Lung (tissue), 12 donors: Measurements from ENCODE around the gene VAPB. TPM values are rescaled to one million over a fixed set of nuclear protein-coding genes. Genes with fewer than 3 reads are reported as not detected.
A peak's percentile ranks its signal among the peaks of the same experiment; 100 is the strongest.
"Not testable (repeated sequence)": the region's sequence is repeated elsewhere in the genome, so short reads cannot be mapped to it uniquely, and the experiment has no call there.

Experiments
- ATAC-seq: fragments of 200-7000 bp; cut with Tn5 transposase; one replicate; pipeline ENCODE4 v1.9.1; 2020; ENCODE audit warnings: moderate number of reproducible peaks; ENCODE audit not compliant: insufficient read depth, low FRiP score
- DNase-seq, 3 donors: peaks; one replicate each; pipeline ENCODE4 v3.0.0-alpha.2; 2013 to 2017
- H3K27ac ChIP-seq, 2 donors: one replicate each; pipeline ENCODE4 v1.5.1; 2013; ENCODE audit warnings: mild to moderate bottlenecking in 2 of 2, moderate library complexity in 2 of 2, control low read depth in 1 of 2, inconsistent platforms in 1 of 2, low read depth in 1 of 2, low read length in 1 of 2
- H3K27me3 ChIP-seq, 3 donors: one replicate each; pipeline ENCODE4 v1.5.1; 2013; ENCODE audit warnings: low read length in 2 of 3; ENCODE audit not compliant: control insufficient read depth in 3 of 3, insufficient read depth in 3 of 3
- H3K36me3 ChIP-seq, 4 donors: one replicate each; pipeline ENCODE4 v1.5.1; 2013; ENCODE audit warnings: low read length in 4 of 4, mild to moderate bottlenecking in 1 of 4, moderate library complexity in 1 of 4; ENCODE audit not compliant: control insufficient read depth in 4 of 4, insufficient read depth in 4 of 4
- H3K4me1 ChIP-seq, 5 donors: one replicate each; pipeline ENCODE4 v1.5.1; 2013; ENCODE audit warnings: low read length in 5 of 5, mild to moderate bottlenecking in 2 of 5, moderate library complexity in 1 of 5; ENCODE audit not compliant: control insufficient read depth in 5 of 5, insufficient read depth in 5 of 5
- H3K4me3 ChIP-seq: one replicate; pipeline ENCODE4 v1.5.1; 2013; ENCODE audit warnings: mild to moderate bottlenecking, control low read depth, moderate library complexity
- H3K9ac ChIP-seq, 2 donors: one replicate each; pipeline ENCODE4 v1.5.1; 2013; ENCODE audit warnings: low read length in 2 of 2, control low read depth in 1 of 2; ENCODE audit not compliant: insufficient read depth in 1 of 2
- H3K9me3 ChIP-seq, 4 donors: one replicate each; pipeline ENCODE4 v1.5.1; 2013; ENCODE audit warnings: low read length in 3 of 4, mild to moderate bottlenecking in 1 of 4, moderate library complexity in 1 of 4; ENCODE audit not compliant: control insufficient read depth in 4 of 4, insufficient read depth in 3 of 4
- CTCF ChIP-seq: IDR thresholded peaks from 2 replicates; pipeline ENCODE4 v1.5.1; 2012; ENCODE audit warnings: mild to moderate bottlenecking; ENCODE audit errors: control extremely low read depth, extremely low read depth
- WGBS, 2 donors: extraction: QIAGEN DNeasy Blood & Tissue Kit; methylation state at CpG; one replicate each; pipeline ENCODE4 v1.1.7; 2013; 5-methylcytosine and 5-hydroxymethylcytosine counted together
- polyA plus RNA-seq, 2 donors: library from polyadenylated mRNA; stranded (reverse); fragments of 200-250 nt; gene quantifications; one replicate each; pipeline ENCODE4 v1.2.1, GENCODE V29; 2013
- total RNA-seq, 2 donors: library from RNA; depleted of rRNA in 1 of 2; stranded (reverse); fragments of >200 nt in 1 of 2; gene quantifications; one replicate each; pipeline ENCODE4 v1.2.1, GENCODE V29; 2014 to 2021
- donor health status: control.
- donor health status: control.
- donor health status: Bipolar disorder and iron deficiency.
- donor health status: healthy.
- donor health status: DM: yes; HTN: yes; CAD: no.

The VAPB gene
- total and polyA plus RNA-seq, 4 donors = 21.3 to 44.7 (median 24.1) TPM

GRCh38 chr20:58366866-58367265, 22.2 kb upstream of the VAPB start:
- ATAC-seq (no peak), DNase-seq (no peak)
- Histone ChIP-seq H3K9me3 (no peaks in the 10 kb centered on the region), H3K4me3 (no peak overlapping the region), H3K27me3 (no peaks in the 10 kb centered on the region), H3K9ac (peak overlapping the region in 1 of 2 donors; percentile 11), H3K36me3 (peaks cover 0 to 10% (median 4%) of the 10 kb centered on the region in 4 donors), H3K4me1 (no peaks in the 10 kb centered on the region), H3K27ac (no peak overlapping the region)
- WGBS, 2 donors = 92 to 94% methylated on average over 3 of the region's 3 CpGs
- no peak for TF ChIP-seq CTCF

- H3K9me3 ChIP-seq = no peaks in the 10 kb centered on the region
- TF ChIP-seq CTCF = no peak
- peaks cover 0 to 6% (median 0%) of the 10 kb centered on the region in 5 donors for H3K4me1 ChIP-seq
- 66 to 82% methylated on average over 9 of the region's 9 CpGs for WGBS, 2 donors
- DNase-seq (no peak), ATAC-seq (no peak)
- no peak overlapping the region for H3K4me3 ChIP-seq
- H3K27me3 ChIP-seq = no peaks in the 10 kb centered on the region
- H3K27ac ChIP-seq = no peak overlapping the region
- H3K9ac ChIP-seq = no peak overlapping the region
- peaks cover 0 to 2% (median 0%) of the 10 kb centered on the region in 4 donors for H3K36me3 ChIP-seq
Observed at GRCh38 chr20:58372806-58373205, 16.2 kb upstream of the VAPB start.

GRCh38 chr20:58373296-58373695, 15.7 kb upstream of the VAPB start:
- 91 to 97% methylated on average over 8 of the region's 8 CpGs for WGBS, 2 donors
- not testable (repeated sequence) for H3K27ac ChIP-seq

GRCh38 chr20:58374027-58374850, 14.8 kb upstream of the VAPB start:
- Histone ChIP-seq H3K36me3 (no peaks in the 10 kb centered on the region), H3K9me3 (no peaks in the 10 kb centered on the region), H3K4me1 (peaks cover 0 to 6% (median 0%) of the 10 kb centered on the region in 5 donors), H3K27ac (no peak overlapping the region), H3K4me3 (no peak overlapping the region), H3K9ac (no peak overlapping the region), H3K27me3 (no peaks in the 10 kb centered on the region)
- ATAC-seq (no peak), DNase-seq (no peak)
- 74 to 76% methylated on average over 19 of the region's 19 CpGs for whole genome bisulfite sequencing, 2 donors
- TF ChIP-seq CTCF = no peak

More at GRCh38 chr20:58373296-58373695, 15.7 kb upstream of the VAPB start:
- H3K4me3 ChIP-seq, ATAC-seq, H3K9ac ChIP-seq, H3K36me3 ChIP-seq, H3K4me1 ChIP-seq, H3K9me3 ChIP-seq, H3K27me3 ChIP-seq, DNase-seq: not testable (repeated sequence)
